Endothelial cell of umbilical vein (primary cell): Measurements from ENCODE around the gene IER5. TPM values are rescaled to one million over a fixed set of nuclear protein-coding genes. Genes with fewer than 3 reads are reported as not detected.
A peak's percentile ranks its signal among the peaks of the same experiment; 100 is the strongest.

ENCODE experiments used
- Bru-seq: library from RNA; stranded (reverse); fragments of 400-500 nt; gene quantifications from one replicate; lab custom pipeline; 2021; lab: Mats Ljungman, UMichigan
- BruChase-seq, 2 experiments: library from RNA; stranded (reverse); fragments of 400-500 nt; gene quantifications; one replicate each; lab custom pipeline; 2021; lab: Mats Ljungman, UMichigan
- BruUV-seq: library from RNA; stranded (reverse); fragments of 400-500 nt; replicated peaks from 2 replicates; lab custom pipeline; 2021; lab: Mats Ljungman, UMichigan
- CTCF ChIA-PET: fragments of 300-600, 350-600 bp; sonication (Branson Sonifier 250); formaldehyde crosslinking; loops from one replicate; lab custom pipeline; 2021; ENCODE audit warnings: antibody characterized with exemption, inconsistent platforms; lab: Charles Lee
- POLR2A ChIA-PET: fragments of 300-600, 350-600 bp; sonication (Branson Sonifier 250); formaldehyde crosslinking; loops from one replicate; lab custom pipeline; 2021; ENCODE audit warnings: antibody characterized with exemption, inconsistent platforms; lab: Charles Lee
- DNase-seq: peaks from one replicate; pipeline ENCODE4 v3.0.0-alpha.2; 2011; ENCODE audit warnings: low read depth, low spot score
- FAIRE-seq: peaks from 2 replicates; lab custom pipeline; 2011; peaks lifted over from hg19 to GRCh38; lab: Jason Lieb, UNC
- H2AFZ ChIP-seq: 2 replicates; pipeline ENCODE4 v1.6.0; 2012; ENCODE audit warnings: low read depth, low read length, control low read depth, inconsistent platforms
- H3K27ac ChIP-seq: 2 replicates; pipeline ENCODE4 v1.5.1; 2011; ENCODE audit warnings: low read depth, mild to moderate bottlenecking, control low read depth, low read length, moderate library complexity; ENCODE audit not compliant: insufficient read depth
- H3K27me3 ChIP-seq, 2 experiments: 2 replicates each; pipeline versions ENCODE4 v1.6.0 to v1.6.1; 2011; ENCODE audit warnings: low read length in 2 of 2, mixed read lengths in 1 of 2; ENCODE audit not compliant: control insufficient read depth in 2 of 2, insufficient read depth in 2 of 2
- H3K36me3 ChIP-seq, 2 experiments: 2 replicates in 1 of 2; 3 replicates in 1 of 2; pipeline ENCODE4 v1.5.1; 2011; ENCODE audit warnings: low read length in 2 of 2, mild to moderate bottlenecking in 1 of 2, moderate library complexity in 1 of 2; ENCODE audit not compliant: control insufficient read depth in 2 of 2, insufficient read depth in 2 of 2; ENCODE audit errors: extremely low read depth in 1 of 2
- H3K4me1 ChIP-seq: 3 replicates; pipeline ENCODE4 v1.5.1; 2011; ENCODE audit warnings: mild to moderate bottlenecking, low read length; ENCODE audit not compliant: control insufficient read depth, insufficient read depth; ENCODE audit errors: extremely low read depth
- H3K4me2 ChIP-seq: 2 replicates; pipeline ENCODE4 v1.6.1; 2011; ENCODE audit warnings: low read length, control low read depth, mixed read lengths; ENCODE audit not compliant: insufficient read depth
- H3K4me3 ChIP-seq, 3 experiments: fragments of 200-600 bp in 1 of 3; sonication (generic), shearing (Covaris generic) in 1 of 3; replicated peaks in 1 of 3; 2 replicates each; pipeline ENCODE4 v1.5.1; 2011 to 2016; ENCODE audit warnings: control low read depth in 3 of 3, low read length in 3 of 3, mild to moderate bottlenecking in 2 of 3, inconsistent platforms in 1 of 3, low read depth in 1 of 3, moderate library complexity in 1 of 3; ENCODE audit not compliant: insufficient read depth in 1 of 3
- H3K79me2 ChIP-seq: 2 replicates; pipeline ENCODE4 v1.6.0; 2012; ENCODE audit warnings: low read length, inconsistent platforms; ENCODE audit not compliant: control insufficient read depth, insufficient read depth
- H3K9ac ChIP-seq: replicated peaks from 2 replicates; pipeline ENCODE3; 2011; ENCODE audit warnings: low read length, control low read depth; ENCODE audit not compliant: insufficient read depth; ENCODE audit errors: extremely low read depth
- H3K9me1 ChIP-seq: replicated peaks from 3 replicates; pipeline ENCODE4 v1.6.0; 2011; ENCODE audit warnings: mild to moderate bottlenecking, low read length; ENCODE audit not compliant: control insufficient read depth, insufficient read depth; ENCODE audit errors: extremely low read depth
- H3K9me3 ChIP-seq: replicated peaks from 2 replicates; pipeline ENCODE4 v1.5.1; 2012; ENCODE audit warnings: low read length, inconsistent platforms; ENCODE audit not compliant: control insufficient read depth, insufficient read depth
- H4K20me1 ChIP-seq: replicated peaks from 2 replicates; pipeline ENCODE3; 2011; ENCODE audit warnings: mild to moderate bottlenecking, low read length; ENCODE audit not compliant: control insufficient read depth, insufficient read depth; ENCODE audit errors: extremely low read depth
- EZH2 ChIP-seq: IDR thresholded peaks from 2 replicates; pipeline ENCODE4 v1.6.1; 2012; ENCODE audit warnings: borderline replicate concordance, low read depth, mild to moderate bottlenecking, moderate library complexity, low read length, inconsistent platforms; ENCODE audit not compliant: severe bottlenecking
- FOS ChIP-seq: IDR thresholded peaks from 2 replicates; pipeline ENCODE4 v1.6.1; 2011; ENCODE audit warnings: mild to moderate bottlenecking, low read length, moderate library complexity, borderline replicate concordance; ENCODE audit not compliant: insufficient read depth
- GATA2 ChIP-seq: IDR thresholded peaks from 2 replicates; pipeline ENCODE4 v1.7.0; 2011; ENCODE audit warnings: low read depth, mild to moderate bottlenecking, moderate library complexity, mixed read lengths, low read length; ENCODE audit not compliant: insufficient read length, insufficient read depth
- MYC ChIP-seq: IDR thresholded peaks from one replicate; pipeline ENCODE4 v1.6.1; 2011; ENCODE audit warnings: mild to moderate bottlenecking, low read depth, low read length
- POLR2A ChIP-seq: IDR thresholded peaks from 2 replicates; pipeline ENCODE4 v1.6.1; 2012; ENCODE audit warnings: low read depth, mild to moderate bottlenecking, control low read depth, low read length
- POLR2AphosphoS5 ChIP-seq: IDR thresholded peaks from 2 replicates; pipeline ENCODE4 v1.6.1; 2012; ENCODE audit warnings: low read depth, mild to moderate bottlenecking, control low read depth, low read length, moderate library complexity; ENCODE audit not compliant: insufficient read depth
- dilution Hi-C: fragments of 300-500 bp; cut with MboI; formaldehyde crosslinking; loops from one replicate; pipeline ENCODE4 v1.15.0; 2019; ENCODE audit warnings: low sequenced_read_pairs; ENCODE audit not compliant: extremely low pct_ligation_motif_present
- intact Hi-C: fragments of 100-400 bp; cut with micrococcal nuclease; formaldehyde crosslinking; loops from one replicate; pipeline ENCODE4 v1.10.0; 2022
- long read RNA-seq: library from polyadenylated mRNA; stranded (forward); transcript quantifications from one replicate; pipeline ENCODE4 v2.0.0, GENCODE V29; 2021
- polyA minus RNA-seq, 3 experiments: library from RNA; depleted of rRNA, polyadenylated mRNA; stranded (reverse); fragments of >200 nt; gene quantifications; 1 replicate in 1 of 3; 2 replicates in 2 of 3; pipeline ENCODE4 v1.2.3, GENCODE V29; 2011
- polyA plus RNA-seq, 4 experiments: library from polyadenylated mRNA; depleted of rRNA in 3 of 4; stranded (reverse) in 3 of 4; unstranded in 1 of 4; fragments of >200 nt; gene quantifications; 2 replicates each; pipeline versions ENCODE4 v1.2.1 to v1.2.3, GENCODE V29; 2011 to 2012; ENCODE audit warnings: missing spikeins in 1 of 4
- total RNA-seq: library from RNA; stranded (reverse); gene quantifications from 2 replicates; pipeline ENCODE4 v1.2.3, GENCODE V29; 2021
- TF ChIP-seq, protein P1 (sequence below): IDR thresholded peaks from 2 replicates; pipeline ENCODE4 v1.6.1; 2011; ENCODE audit not compliant: insufficient read depth, insufficient read length

IER5 gene
- total RNA-seq = 14.4 and 14.9 TPM in 2 replicates
- 5.0 and 6.6 TPM in 2 replicates for polyA plus RNA-seq
- polyA plus RNA-seq (2011; cell fraction: cytosol; rRNA removed) = 4.1 and 4.9 TPM in 2 replicates
- polyA plus RNA-seq (2011; cell fraction: nucleus; rRNA removed) = 4.7 and 5.1 TPM in 2 replicates
- 9.1 and 9.2 TPM in 2 replicates for polyA plus RNA-seq (2012)
- polyA minus RNA-seq = 5.8 and 6.9 TPM in 2 replicates
- polyA minus RNA-seq (2011; cell fraction: cytosol; rRNA and poly(A)+ RNA removed) = 9.5 TPM
- polyA minus RNA-seq (2011; cell fraction: nucleus; rRNA and poly(A)+ RNA removed) = 4.0 and 6.2 TPM in 2 replicates
- Bru-seq, nascent RNA = percentile 74 among the genes with signal in this experiment
- percentile 68 among the genes with signal in this experiment for BruChase-seq, experiment 1, labeled RNA remaining after a 6-hour chase
- percentile 81 among the genes with signal in this experiment for BruChase-seq, experiment 2, labeled RNA remaining after a 2-hour chase
- long read RNA-seq, full-length matches to known transcripts = 18 of 19 reads
- long read RNA-seq, partial matches to known transcripts = 0 of 19 reads
- long read RNA-seq, other reads (novel, unspliced or antisense) = 1 of 19 reads

DNA sequence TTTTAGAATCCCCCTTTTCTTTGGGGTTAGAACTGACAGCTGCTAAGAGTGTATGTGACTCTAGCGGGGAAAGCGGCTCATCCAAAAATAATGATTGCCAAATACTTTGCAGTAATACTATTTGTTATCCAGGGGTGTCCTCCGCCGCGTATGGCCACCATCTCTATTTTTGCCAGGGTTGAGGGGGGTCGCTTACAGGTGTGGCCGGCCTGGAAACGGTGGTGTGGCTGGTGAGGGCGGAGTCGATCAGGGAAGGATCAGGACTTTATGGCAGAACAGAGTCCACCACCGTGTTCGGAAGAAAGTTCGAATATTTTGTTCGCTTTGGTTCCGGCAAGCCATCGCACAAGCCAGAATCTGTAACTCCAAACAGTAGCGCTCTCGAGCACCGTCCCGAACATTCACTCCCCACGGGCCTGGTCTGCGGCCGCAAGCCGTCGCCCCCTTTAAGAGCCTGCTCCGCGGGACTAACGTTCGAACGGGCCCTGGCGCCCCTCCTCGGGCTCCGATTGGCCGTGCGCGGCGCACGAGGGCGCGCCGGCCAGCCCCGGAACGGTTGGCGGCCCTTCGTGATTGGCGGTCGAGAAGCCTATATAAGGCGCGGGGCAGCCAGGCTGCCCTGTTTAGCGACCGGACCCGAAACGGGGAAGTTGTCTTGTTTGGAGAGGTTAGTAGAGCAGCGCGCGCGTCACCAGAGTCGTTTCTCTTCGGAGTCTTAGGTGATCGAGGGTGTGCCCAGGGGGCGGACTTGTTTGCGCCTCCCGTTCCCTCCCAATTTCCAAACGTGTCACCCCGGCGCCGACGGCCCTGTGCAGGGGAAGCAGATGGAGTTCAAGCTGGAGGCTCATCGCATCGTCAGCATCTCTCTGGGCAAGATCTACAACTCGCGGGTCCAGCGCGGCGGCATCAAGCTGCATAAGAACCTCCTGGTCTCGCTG is at the start of gene IER5:
IER5 (plus strand) TSS at position 622 of the 938 bp plus-strand sequence; CDS start at position 825, 203 bp downstream.
- peaks cover 3% of the 10 kb centered on the region for H4K20me1 ChIP-seq
- peak within 1 kb of the TSS; percentile 95 for H3K4me2 ChIP-seq
- peaks cover 17% of the 10 kb centered on the region for H3K4me1 ChIP-seq
- H3K79me2 ChIP-seq = peaks cover 44% of the 10 kb centered on the region
- TSS peak; percentile 64 for BruUV-seq
- H3K9me1 ChIP-seq = no peaks in the 10 kb centered on the region
- FAIRE-seq = peak; percentile 75
- no peaks in the 10 kb centered on the region for H3K9me3 ChIP-seq
- intact Hi-C loops = loop anchor here (1.0 to 10.0 kb wide), 7 partner anchors 48 to 556 kb away; partner anchors contain the start of genes STX6 and XPR1
- H3K27ac ChIP-seq = peak within 1 kb of the TSS; percentile 47
- POLR2A ChIA-PET = interaction anchor here (0.7 to 5.0 kb wide), 15 partner anchors 9 to 163 kb away, joined by 3 to 114 read pairs (median 5); partner anchors contain the start of gene STX6
- peak; percentile 97 for DNase-seq
- TF ChIP-seq FOS = no peak
- no peak for TF ChIP-seq MYC
- TF ChIP-seq, protein P1, sequence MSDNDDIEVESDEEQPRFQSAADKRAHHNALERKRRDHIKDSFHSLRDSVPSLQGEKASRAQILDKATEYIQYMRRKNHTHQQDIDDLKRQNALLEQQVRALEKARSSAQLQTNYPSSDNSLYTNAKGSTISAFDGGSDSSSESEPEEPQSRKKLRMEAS = peak; percentile 50
- no peak for TF ChIP-seq GATA2
- TF ChIP-seq EZH2 = no peak
- TF ChIP-seq POLR2AphosphoS5 = peak; percentile 100
- TF ChIP-seq POLR2A = peak; percentile 100
- peak within 1 kb of the TSS; percentile 60 for H3K9ac ChIP-seq
- dilution Hi-C loops = no loop called here
- peak within 1 kb of the TSS; percentile 47 to 97 (median 54) for H3K4me3 ChIP-seq
- H3K27me3 ChIP-seq = no peaks in the 10 kb centered on the region
- peaks cover 0 to 7% of the 10 kb centered on the region in 2 experiments for H3K36me3 ChIP-seq
- peak within 1 kb of the TSS; percentile 65 for H2AFZ ChIP-seq
- CTCF ChIA-PET = interaction anchor here (0.7 to 10.6 kb wide), 3 partner anchors 9 to 65 kb away, joined by 3 to 319 read pairs (median 3); no protein-coding TSS in a partner anchor
